Heart left ventricle (tissue), 13 donors: ENCODE data around the gene GRIK1.

Experiments used
- CTCF ChIP-seq, 12 donors: fragments of 200-600 bp; sonication (generic) in 4 of 12; IDR thresholded peaks; one replicate each; pipeline versions ENCODE4 v1.5.0 to v1.8.0; 2018 to 2022; ENCODE audit warnings: antibody characterized with exemption in 12 of 12, mild to moderate bottlenecking in 5 of 12
- POLR2A ChIP-seq, 2 donors: fragments of 450-650 bp; IDR thresholded peaks; one replicate each; pipeline ENCODE4 v1.6.1; 2017; ENCODE audit warnings: antibody characterized with exemption in 2 of 2, mild to moderate bottlenecking in 2 of 2, moderate library complexity in 2 of 2
- donor health status: ischemic (EF 13 %, LVEDD 7.1; RV severe dilation, severe dysfunction).
- donor health status: DM: no; HTN: yes; CAD: no.
- donor health status: DM: no; HTN: no; CAD: no.
- donor health status: ischemic (EF 25% LVEDD 6.9; RV normal size, moderate dysfunction).
- donor health status: ischemic (EF 25% LVEDD 5.7; RV mildly dilated, moderate dysfunction).
- donor health status: ischemic (EF 35%, LVEDD 5.7; RV mildly dilated, moderate dysfunction).
- donor health status: nonischemic (EF 11% LVEDD 7.7; RV severe dilation, severe dysfunction).
- donor health status: DM: yes; HTN: yes; CAD: no.
- donor health status: PGD.
- donor health status: ischemic (EF 29% LVEDD 5.4; RV normal size, mild dysfunction).
- donor health status: nonischemic (EF 23%, LVEDD 6.1; RV moderate dilation, normal function).

DNA sequence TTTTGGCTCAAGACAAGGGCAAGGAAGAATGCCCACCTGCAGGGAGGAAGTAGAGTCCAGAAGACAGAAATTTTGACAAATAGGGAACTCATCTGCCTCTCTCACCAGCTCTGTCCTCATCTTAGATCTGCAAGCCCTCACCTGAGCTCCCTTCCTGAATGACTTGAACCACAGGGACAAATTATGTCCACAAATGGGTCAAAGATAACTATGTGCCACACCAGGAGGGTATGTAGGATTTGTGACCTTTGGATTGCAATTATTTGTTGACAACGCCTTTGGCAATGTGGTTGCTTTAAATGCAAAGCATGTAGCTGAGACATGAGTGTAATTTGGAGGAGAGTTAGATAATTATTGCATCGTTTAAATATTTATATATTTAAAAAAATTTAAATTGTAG lies 79.5 kb downstream of the GRIK1 start:
- TF ChIP-seq POLR2A (IDR thresholded peaks at IDR 0.05): no peak
- TF ChIP-seq CTCF (IDR thresholded peaks at IDR 0.05): no peak
